Activated CD8-positive, alpha-beta memory T cell treated with anti-CD3 and anti-CD28 coated beads, Interleukin-2, amount 10 ng/mL, durations not matched to agents 7 days and 5 days (primary cell): Measurements from ENCODE around the gene ARHGEF1. TPM values are rescaled to one million over a fixed set of nuclear protein-coding genes. Genes with fewer than 3 reads are reported as not detected.

ENCODE experiments used
- ATAC-seq: fragments of 150-1000 bp; cut with Tn5 transposase; one replicate; pipeline ENCODE4 v1.10.0; 2021; ENCODE audit warnings: moderate library complexity
- CTCF ChIA-PET: fragments of 350-600 bp; sonication (Branson Sonifier 250); formaldehyde crosslinking; loops from one replicate; lab custom pipeline; 2021; ENCODE audit warnings: antibody characterized with exemption; lab: Charles Lee
- DNase-seq: peaks from one replicate; pipeline ENCODE4 v3.0.0-alpha.2; 2020
- H3K27ac Mint-ChIP-seq: one replicate; pipeline ENCODE4 v1.8.0; 2021; ENCODE audit warnings: mild to moderate bottlenecking, mixed read lengths
- H3K27me3 Mint-ChIP-seq: one replicate; pipeline ENCODE4 v1.8.0; 2021; ENCODE audit warnings: mixed read lengths
- H3K36me3 Mint-ChIP-seq: one replicate; pipeline ENCODE4 v1.8.0; 2021; ENCODE audit warnings: mild to moderate bottlenecking, mixed read lengths
- H3K4me1 Mint-ChIP-seq: one replicate; pipeline ENCODE4 v1.8.0; 2021; ENCODE audit warnings: mixed read lengths
- H3K4me3 Mint-ChIP-seq: one replicate; pipeline ENCODE4 v1.8.0; 2021; ENCODE audit warnings: mild to moderate bottlenecking, moderate library complexity, mixed read lengths
- H3K9me3 Mint-ChIP-seq: one replicate; pipeline ENCODE4 v1.8.0; 2022; ENCODE audit warnings: low read depth, mixed read lengths
- total RNA-seq, 2 experiments: library from RNA; stranded (reverse); gene quantifications; one replicate each; pipeline ENCODE4 v1.2.3, GENCODE V29; 2021

Gene ARHGEF1
- total RNA-seq, 2 experiments from 2014 or later, result 545 to 682 TPM

GRCh38 chr19:41851456-41851855 lies 31.5 kb upstream of the ARHGEF1 start:
- H3K36me3 Mint-ChIP-seq, result no peaks in the 10 kb centered on the region
- H3K9me3 Mint-ChIP-seq, result no peaks in the 10 kb centered on the region
- H3K4me1 Mint-ChIP-seq, result no peaks in the 10 kb centered on the region
- H3K4me3 Mint-ChIP-seq, result no peak overlapping the region
- H3K27ac Mint-ChIP-seq, result no peak overlapping the region
- no peak for DNase-seq
- CTCF ChIA-PET, result interaction anchor here (0.6 to 3.2 kb wide), 6 partner anchors 8 to 76 kb away, joined by 3 to 14 read pairs (median 3); partner anchors contain the start of gene RPS19
- peaks cover 40% of the 10 kb centered on the region for H3K27me3 Mint-ChIP-seq
- no peak for ATAC-seq

- Mint-ChIP-seq H3K4me3 (no peak overlapping the region), H3K4me1 (no peaks in the 10 kb centered on the region), H3K27me3 (peaks cover 40% of the 10 kb centered on the region), H3K36me3 (no peaks in the 10 kb centered on the region), H3K9me3 (no peaks in the 10 kb centered on the region), H3K27ac (no peak overlapping the region)
- DNase-seq, result no peak
- CTCF ChIA-PET, result interaction anchor here (0.8 to 3.2 kb wide), 5 partner anchors 10 to 99 kb away, joined by 3 to 14 read pairs (median 3); no protein-coding TSS in a partner anchor
- no peak for ATAC-seq
Observed at GRCh38 chr19:41853344-41853743, 29.6 kb upstream of the ARHGEF1 start.

- H3K27me3 Mint-ChIP-seq, result peaks cover 40% of the 10 kb centered on the region
- H3K27ac Mint-ChIP-seq, result no peak overlapping the region
- CTCF ChIA-PET, result interaction anchor here (0.8 to 3.2 kb wide), 4 partner anchors 15 to 98 kb away, joined by 3 to 14 read pairs (median 4); no protein-coding TSS in a partner anchor
Observed at GRCh38 chr19:41853768-41854167, 29.2 kb upstream of the ARHGEF1 start.

GRCh38 chr19:41859213-41859617 lies 23.8 kb upstream of the ARHGEF1 start:
- ATAC-seq (no peak), DNase-seq (no peak)
- peaks cover 40% of the 10 kb centered on the region for H3K4me1 Mint-ChIP-seq
- peaks cover 8% of the 10 kb centered on the region for H3K27me3 Mint-ChIP-seq
- H3K36me3 Mint-ChIP-seq, result peaks cover 36% of the 10 kb centered on the region
- no peaks in the 10 kb centered on the region for H3K9me3 Mint-ChIP-seq
- H3K27ac Mint-ChIP-seq, result peak overlapping the region; percentile 94
- CTCF ChIA-PET, result interaction anchor here (0.7 to 4.7 kb wide), 20 partner anchors 8 to 175 kb away, joined by 3 to 83 read pairs (median 6); partner anchors contain the start of genes ARHGEF1, CD79A and RABAC1
- H3K4me3 Mint-ChIP-seq, result peak overlapping the region; percentile 87

More at GRCh38 chr19:41853768-41854167, 29.2 kb upstream of the ARHGEF1 start:
- ATAC-seq (no peak), DNase-seq (no peak)
- H3K36me3 Mint-ChIP-seq, result no peaks in the 10 kb centered on the region
- H3K9me3 Mint-ChIP-seq, result no peaks in the 10 kb centered on the region
- no peak overlapping the region for H3K4me3 Mint-ChIP-seq
- no peaks in the 10 kb centered on the region for H3K4me1 Mint-ChIP-seq

GRCh38 chr19:41859618-41860418 lies 23.2 kb upstream of the ARHGEF1 start, which contains the start of gene RPS19:
RPS19 (plus strand) TSS chr19:41860255; CDS start chr19:41860775, 520 bp downstream.
- Mint-ChIP-seq H3K4me3 (peak within 1 kb of the TSS; percentile 87), H3K4me1 (peaks cover 46% of the 10 kb centered on the region), H3K27ac (peak within 1 kb of the TSS; percentile 94), H3K36me3 (peaks cover 42% of the 10 kb centered on the region), H3K9me3 (no peaks in the 10 kb centered on the region), H3K27me3 (peaks cover 2% of the 10 kb centered on the region)
- CTCF ChIA-PET, result interaction anchor here (0.7 to 4.7 kb wide), 24 partner anchors 9 to 175 kb away, joined by 3 to 83 read pairs (median 4); partner anchors contain the start of genes ARHGEF1, CD79A and RABAC1
- peak; percentile 87 for ATAC-seq
- peak; percentile 99 for DNase-seq

- DNase-seq (peak; percentile 63), ATAC-seq (no peak)
- Mint-ChIP-seq H3K27me3 (no peaks in the 10 kb centered on the region), H3K4me3 (peak overlapping the region; percentile 87), H3K36me3 (peaks cover 46% of the 10 kb centered on the region), H3K9me3 (no peaks in the 10 kb centered on the region), H3K27ac (peak overlapping the region; percentile 86), H3K4me1 (peaks cover 50% of the 10 kb centered on the region)
- CTCF ChIA-PET, result interaction anchor here (0.9 to 4.7 kb wide), 17 partner anchors 10 to 174 kb away, joined by 3 to 83 read pairs (median 6); partner anchors contain the start of genes ARHGEF1, CD79A and RABAC1
Observed at GRCh38 chr19:41860419-41861115, 22.4 kb upstream of the ARHGEF1 start.

- DNase-seq (no peak), ATAC-seq (no peak)
- peaks cover 53% of the 10 kb centered on the region for H3K4me1 Mint-ChIP-seq
- CTCF ChIA-PET, result interaction anchor here (0.6 to 4.7 kb wide), 10 partner anchors 10 to 490 kb away, joined by 3 to 83 read pairs (median 22); partner anchors contain the start of genes ARHGEF1, CD79A and RABAC1
- H3K27me3 Mint-ChIP-seq, result no peaks in the 10 kb centered on the region
- H3K27ac Mint-ChIP-seq, result peak overlapping the region; percentile 86
- no peaks in the 10 kb centered on the region for H3K9me3 Mint-ChIP-seq
- peak overlapping the region; percentile 87 for H3K4me3 Mint-ChIP-seq
- peaks cover 49% of the 10 kb centered on the region for H3K36me3 Mint-ChIP-seq
Observed at GRCh38 chr19:41861116-41861768, 21.7 kb upstream of the ARHGEF1 start.

- CTCF ChIA-PET, result interaction anchor here (0.6 to 16.7 kb wide), 10 partner anchors 9 to 490 kb away, joined by 3 to 260 read pairs (median 22); partner anchors contain the start of genes ARHGEF1, CD79A and RABAC1
- Mint-ChIP-seq H3K36me3 (peaks cover 52% of the 10 kb centered on the region), H3K9me3 (no peaks in the 10 kb centered on the region), H3K27me3 (no peaks in the 10 kb centered on the region), H3K27ac (peak overlapping the region; percentile 86), H3K4me3 (peak overlapping the region; percentile 87), H3K4me1 (peaks cover 59% of the 10 kb centered on the region)
- no peak for DNase-seq
- no peak for ATAC-seq
Observed at GRCh38 chr19:41861846-41862245, 21.1 kb upstream of the ARHGEF1 start.

- CTCF ChIA-PET, result interaction anchor here (0.6 to 16.7 kb wide), 8 partner anchors 11 to 505 kb away, joined by 3 to 260 read pairs (median 6); partner anchors contain the start of genes ARHGEF1 and RABAC1
- DNase-seq, result peak; percentile 82
- ATAC-seq, result no peak
- H3K9me3 Mint-ChIP-seq, result no peaks in the 10 kb centered on the region
- H3K27me3 Mint-ChIP-seq, result no peaks in the 10 kb centered on the region
- H3K4me1 Mint-ChIP-seq, result peaks cover 62% of the 10 kb centered on the region
- peak overlapping the region; percentile 86 for H3K27ac Mint-ChIP-seq
- H3K4me3 Mint-ChIP-seq, result peak overlapping the region; percentile 87
- H3K36me3 Mint-ChIP-seq, result peaks cover 54% of the 10 kb centered on the region
Observed at GRCh38 chr19:41862445-41862986, 20.5 kb upstream of the ARHGEF1 start.

GRCh38 chr19:41863209-41863931 lies 19.6 kb upstream of the ARHGEF1 start:
- Mint-ChIP-seq H3K4me3 (peak overlapping the region; percentile 87), H3K27me3 (no peaks in the 10 kb centered on the region), H3K4me1 (peaks cover 71% of the 10 kb centered on the region), H3K9me3 (no peaks in the 10 kb centered on the region), H3K27ac (peak overlapping the region; percentile 86), H3K36me3 (peaks cover 60% of the 10 kb centered on the region)
- DNase-seq (no peak), ATAC-seq (no peak)
- CTCF ChIA-PET, result interaction anchor here (0.6 to 16.7 kb wide), 10 partner anchors 10 to 506 kb away, joined by 3 to 260 read pairs (median 4); partner anchors contain the start of genes ARHGEF1 and RABAC1

- Mint-ChIP-seq H3K4me1 (peaks cover 76% of the 10 kb centered on the region), H3K27ac (peak overlapping the region; percentile 77), H3K9me3 (no peaks in the 10 kb centered on the region), H3K27me3 (no peaks in the 10 kb centered on the region), H3K4me3 (peak overlapping the region; percentile 27), H3K36me3 (peaks cover 66% of the 10 kb centered on the region)
- ATAC-seq (no peak), DNase-seq (no peak)
- CTCF ChIA-PET, result interaction anchor here (0.7 to 16.7 kb wide), 6 partner anchors 9 to 127 kb away, joined by 3 to 260 read pairs (median 11); partner anchors contain the start of genes ARHGEF1 and RABAC1
Observed at GRCh38 chr19:41864374-41864773, 18.6 kb upstream of the ARHGEF1 start.
